ENCODE measurements around the gene LSM11. TPM values are rescaled to one million over a fixed set of nuclear protein-coding genes. Genes with fewer than 3 reads are reported as not detected.

LSM11 gene
- total RNA-seq, result 2.5 and 2.6 TPM in 2 replicates

GRCh38 chr5:157743163-157744050, at the start of gene LSM11:
Gene LSM11, plus strand, starts transcription at chr5:157743712. Its CDS starts 39 bp downstream, at chr5:157743751.

GRCh38 chr5:157731272-157732129, 12.0 kb upstream of the LSM11 start, which contains the start of gene THG1L:
Gene THG1L, plus strand, starts transcription at chr5:157731420. Its CDS starts 21 bp downstream, at chr5:157731441.

Other genes starting within 250 kb of the LSM11 start
- 8.0 and 8.8 TPM in 2 replicates for gene ADAM19, start 167.9 kb upstream of the LSM11 start, total RNA-seq
- not detected in 2 replicates for gene SOX30, start 91.3 kb upstream of the LSM11 start, total RNA-seq
- gene C5orf52, start 72.2 kb upstream of the LSM11 start, total RNA-seq, result not detected in 2 replicates
- gene THG1L, start 12.3 kb upstream of the LSM11 start, total RNA-seq, result 9.7 and 10.7 TPM in 2 replicates
- 42.4 and 50.2 TPM in 2 replicates for gene CLINT1, start 115.4 kb downstream of the LSM11 start, total RNA-seq

All from cardiac ventricle fibroblast (primary cell).